T-cell (primary cell): Measurements from ENCODE around the gene IMPA2. TPM values are rescaled to one million over a fixed set of nuclear protein-coding genes. Genes with fewer than 3 reads are reported as not detected.

ENCODE experiments used
- ATAC-seq, 4 experiments: fragments of 200-7000 bp in 3 of 4; fragments of 150-1000 bp in 1 of 4; cut with Tn5 transposase; replicated peaks in 1 of 4; 1 replicate in 3 of 4; 2 replicates in 1 of 4; pipeline ENCODE4 v1.10.0; 2021; ENCODE audit warnings: moderate library complexity in 3 of 4, mild to moderate bottlenecking in 2 of 4, moderate number of reproducible peaks in 1 of 4
- CTCF ChIA-PET, 2 donors: fragments of 300-600 bp; sonication (Branson Sonifier 250); formaldehyde crosslinking; loops; one replicate each; lab custom pipeline; 2022; ENCODE audit warnings: antibody characterized with exemption in 2 of 2; lab: Charles Lee
- POLR2A ChIA-PET, 2 donors: fragments of 300-600 bp; sonication (Branson Sonifier 250); formaldehyde crosslinking; loops; one replicate each; lab custom pipeline; 2022; ENCODE audit warnings: antibody characterized with exemption in 2 of 2; lab: Charles Lee
- DNase-seq, 35 experiments: peaks; one replicate each; pipeline versions ENCODE4 v3.0.0 to v3.0.0-alpha.2; 2013 to 2023
- H3K27ac ChIP-seq: one replicate; pipeline ENCODE4 v1.5.1; 2013; ENCODE audit warnings: low read length
- H3K27me3 ChIP-seq, 2 experiments: replicated peaks in 1 of 2; 1 replicate in 1 of 2; 2 replicates in 1 of 2; pipeline versions ENCODE4 v1.6.1 to v1.7.0; 2013; ENCODE audit warnings: low read length in 1 of 2, mixed read lengths in 1 of 2; ENCODE audit not compliant: control insufficient read depth in 2 of 2, insufficient read depth in 2 of 2; ENCODE audit errors: extremely low read depth in 1 of 2
- H3K36me3 ChIP-seq, 2 donors: 1 replicate in 1 of 2; 2 replicates in 1 of 2; pipeline versions ENCODE4 v1.6.1 to v1.7.0; 2013; ENCODE audit warnings: low read length in 1 of 2; ENCODE audit not compliant: control insufficient read depth in 2 of 2, insufficient read depth in 1 of 2; ENCODE audit errors: extremely low read depth in 1 of 2
- H3K4me1 ChIP-seq, 2 experiments: 1 replicate in 1 of 2; 2 replicates in 1 of 2; pipeline versions ENCODE4 v1.6.1 to v1.7.0; 2013; ENCODE audit warnings: low read length in 2 of 2, mixed read lengths in 1 of 2; ENCODE audit not compliant: insufficient read depth in 2 of 2, control insufficient read depth in 1 of 2; ENCODE audit errors: extremely low read depth in 1 of 2
- H3K4me3 ChIP-seq, 2 donors: 1 replicate in 1 of 2; 2 replicates in 1 of 2; pipeline versions ENCODE4 v1.5.1 to v1.7.0; 2013; ENCODE audit warnings: mild to moderate bottlenecking in 2 of 2, low read length in 1 of 2, moderate library complexity in 1 of 2; ENCODE audit not compliant: control insufficient read depth in 1 of 2; ENCODE audit errors: extremely low read depth in 1 of 2
- H3K9me3 ChIP-seq: 2 replicates; pipeline ENCODE4 v1.7.0; 2013
- H3K27ac Mint-ChIP-seq, 2 donors: one replicate each; pipeline ENCODE4 v1.8.0; 2020 to 2021; ENCODE audit warnings: mild to moderate bottlenecking in 2 of 2, mixed read lengths in 2 of 2
- H3K27me3 Mint-ChIP-seq, 2 donors: one replicate each; pipeline ENCODE4 v1.8.0; 2021 to 2022; ENCODE audit warnings: mixed read lengths in 2 of 2
- H3K36me3 Mint-ChIP-seq: one replicate; pipeline ENCODE4 v1.8.0; 2021; ENCODE audit warnings: mixed read lengths
- H3K4me1 Mint-ChIP-seq, 3 donors: one replicate each; pipeline ENCODE4 v1.8.0; 2020 to 2022; ENCODE audit warnings: mixed read lengths in 3 of 3, mild to moderate bottlenecking in 1 of 3
- H3K4me3 Mint-ChIP-seq, 3 donors: one replicate each; pipeline ENCODE4 v1.8.0; 2020 to 2022; ENCODE audit warnings: mild to moderate bottlenecking in 3 of 3, mixed read lengths in 3 of 3, moderate library complexity in 3 of 3
- H3K9me3 Mint-ChIP-seq, 3 donors: one replicate each; pipeline ENCODE4 v1.8.0; 2020 to 2022; ENCODE audit warnings: mixed read lengths in 3 of 3
- WGBS: methylation state at CpG from one replicate; pipeline ENCODE4 v1.1.5; 2013; ENCODE audit warnings: missing lambda C conversion rate; ENCODE audit not compliant: insufficient coverage; 5-methylcytosine and 5-hydroxymethylcytosine counted together
- total RNA-seq, 35 experiments: library from RNA in 6 of 35; stranded (reverse) in 6 of 35; fragments of 120-200 nt in 1 of 35; gene quantifications; one replicate each; pipeline versions ENCODE4 v1.2.1 to v1.2.4 and lab custom pipeline; 2013 to 2026

The IMPA2 gene
- total RNA-seq, 5 donors from 2014 or later (not counting 1 experiment from before 2014, with no cell fraction given) = 3.1 to 12.2 (median 5.0) TPM

DNA sequence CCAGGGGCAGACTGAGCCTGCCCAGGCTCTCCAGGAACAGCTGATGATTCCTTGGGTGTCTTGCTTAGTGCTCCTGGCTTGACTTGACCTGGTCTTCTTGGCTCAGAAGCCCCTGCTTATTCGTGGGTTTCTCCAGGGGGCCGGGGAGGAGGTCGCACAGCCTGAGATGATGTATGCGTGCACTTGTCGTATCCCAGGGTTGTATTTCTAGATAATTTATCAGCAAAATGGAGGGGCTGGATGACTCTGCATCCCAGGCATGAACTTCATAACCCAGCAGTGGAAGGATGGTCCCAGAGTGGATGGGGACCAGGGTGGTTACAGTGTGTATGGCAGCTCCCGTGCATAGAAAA is 25.2 kb downstream of the IMPA2 start:
- no peak for ATAC-seq
- peaks cover 3% of the 10 kb centered on the region for H3K36me3 Mint-ChIP-seq
- H3K36me3 ChIP-seq = no peaks in the 10 kb centered on the region
- H3K27me3 Mint-ChIP-seq = no peaks in the 10 kb centered on the region
- no peak overlapping the region for H3K4me3 ChIP-seq
- 90% methylated on average over 6 of the region's 6 CpGs for WGBS
- H3K4me1 ChIP-seq = no peaks in the 10 kb centered on the region
- H3K27ac ChIP-seq = no peak overlapping the region
- no peak for DNase-seq
- no peaks in the 10 kb centered on the region for H3K9me3 Mint-ChIP-seq
- ChIA-PET CTCF (interaction anchor here in 1 of 2 donors (1.0 kb wide), 1 partner anchor 12 kb away, joined by 3 read pairs; no protein-coding TSS in a partner anchor), POLR2A (no interaction called here)
- H3K27ac Mint-ChIP-seq = no peak overlapping the region
- no peaks in the 10 kb centered on the region for H3K4me1 Mint-ChIP-seq
- no peak overlapping the region for H3K4me3 Mint-ChIP-seq
- H3K27me3 ChIP-seq = no peaks in the 10 kb centered on the region
- H3K9me3 ChIP-seq = no peaks in the 10 kb centered on the region

DNA sequence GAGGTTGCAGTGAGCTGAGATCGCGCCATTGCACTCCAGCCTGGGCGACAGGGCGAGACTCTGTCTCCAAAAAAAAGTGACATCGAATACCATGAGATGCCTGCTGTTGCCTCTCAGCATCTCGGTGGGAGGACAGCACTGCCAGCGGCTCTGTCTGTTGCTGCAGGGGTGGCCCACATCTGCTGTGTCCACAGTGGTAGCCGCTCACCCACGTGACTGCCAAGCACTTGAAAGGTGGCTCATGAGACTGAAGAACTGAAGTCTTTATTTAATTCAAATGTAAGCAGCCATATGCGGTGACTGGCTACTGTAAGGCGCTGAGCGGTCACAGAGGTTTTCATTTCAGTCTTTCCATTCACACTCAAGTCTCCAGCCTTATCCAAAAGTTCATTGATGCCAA is 25.8 kb downstream of the IMPA2 start:
- H3K27me3 Mint-ChIP-seq = no peaks in the 10 kb centered on the region
- H3K4me1 Mint-ChIP-seq = no peaks in the 10 kb centered on the region
- POLR2A ChIA-PET = no interaction called here
- whole genome bisulfite sequencing = 95% methylated on average over 8 of the region's 12 CpGs
- Histone ChIP-seq H3K27me3 (no peaks in the 10 kb centered on the region), H3K9me3 (no peaks in the 10 kb centered on the region), H3K27ac (no peak overlapping the region), H3K4me3 (no peak overlapping the region), H3K36me3 (no peaks in the 10 kb centered on the region), H3K4me1 (no peaks in the 10 kb centered on the region)
- H3K36me3 Mint-ChIP-seq = peaks cover 2% of the 10 kb centered on the region
- no peak overlapping the region for H3K27ac Mint-ChIP-seq
- H3K4me3 Mint-ChIP-seq = no peak overlapping the region
- ATAC-seq (no peak), DNase-seq (no peak)
- CTCF ChIA-PET = no interaction called here
- H3K9me3 Mint-ChIP-seq = no peaks in the 10 kb centered on the region

DNA sequence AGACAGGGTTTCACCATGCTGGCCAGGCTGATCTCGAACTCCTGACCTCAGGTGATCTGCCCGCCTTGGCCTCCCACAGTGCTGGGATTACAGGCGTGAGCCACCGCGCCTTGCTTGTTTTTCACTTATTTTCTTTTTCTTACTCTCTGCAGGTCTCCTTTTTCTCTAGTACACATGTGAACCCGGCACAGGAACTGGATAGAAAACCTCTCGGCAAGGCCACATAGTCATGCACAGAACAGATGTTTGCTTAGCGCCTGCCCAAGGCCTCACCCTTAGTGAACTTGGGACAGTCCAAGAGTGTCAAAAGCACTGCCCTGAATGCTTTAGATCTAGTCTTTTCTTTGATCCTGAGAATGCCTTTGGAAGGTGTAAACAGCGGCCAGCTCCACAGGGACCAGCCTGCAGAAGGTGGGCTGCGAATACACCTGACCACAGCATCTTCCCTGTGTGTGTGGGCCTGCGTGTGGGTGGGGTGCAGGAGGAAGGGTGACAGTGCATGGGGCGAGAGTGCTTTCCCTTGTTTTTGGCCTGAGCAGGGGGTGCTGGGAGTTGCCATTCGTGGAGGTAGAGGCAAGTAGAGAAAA is 27.0 kb downstream of the IMPA2 start:
- ChIA-PET CTCF (no interaction called here), POLR2A (no interaction called here)
- no peaks in the 10 kb centered on the region for H3K36me3 ChIP-seq
- no peak overlapping the region for H3K4me3 Mint-ChIP-seq
- H3K4me3 ChIP-seq = no peak overlapping the region
- H3K27me3 ChIP-seq = no peaks in the 10 kb centered on the region
- no peaks in the 10 kb centered on the region for H3K4me1 Mint-ChIP-seq
- no peak overlapping the region for H3K27ac ChIP-seq
- no peak for ATAC-seq
- H3K36me3 Mint-ChIP-seq = peaks cover 2% of the 10 kb centered on the region
- no peak for DNase-seq
- H3K4me1 ChIP-seq = no peaks in the 10 kb centered on the region
- H3K27ac Mint-ChIP-seq = no peak overlapping the region
- no peaks in the 10 kb centered on the region for H3K9me3 ChIP-seq
- no peaks in the 10 kb centered on the region for H3K9me3 Mint-ChIP-seq
- H3K27me3 Mint-ChIP-seq = no peaks in the 10 kb centered on the region
- 90% methylated on average over 10 of the region's 13 CpGs for WGBS

DNA sequence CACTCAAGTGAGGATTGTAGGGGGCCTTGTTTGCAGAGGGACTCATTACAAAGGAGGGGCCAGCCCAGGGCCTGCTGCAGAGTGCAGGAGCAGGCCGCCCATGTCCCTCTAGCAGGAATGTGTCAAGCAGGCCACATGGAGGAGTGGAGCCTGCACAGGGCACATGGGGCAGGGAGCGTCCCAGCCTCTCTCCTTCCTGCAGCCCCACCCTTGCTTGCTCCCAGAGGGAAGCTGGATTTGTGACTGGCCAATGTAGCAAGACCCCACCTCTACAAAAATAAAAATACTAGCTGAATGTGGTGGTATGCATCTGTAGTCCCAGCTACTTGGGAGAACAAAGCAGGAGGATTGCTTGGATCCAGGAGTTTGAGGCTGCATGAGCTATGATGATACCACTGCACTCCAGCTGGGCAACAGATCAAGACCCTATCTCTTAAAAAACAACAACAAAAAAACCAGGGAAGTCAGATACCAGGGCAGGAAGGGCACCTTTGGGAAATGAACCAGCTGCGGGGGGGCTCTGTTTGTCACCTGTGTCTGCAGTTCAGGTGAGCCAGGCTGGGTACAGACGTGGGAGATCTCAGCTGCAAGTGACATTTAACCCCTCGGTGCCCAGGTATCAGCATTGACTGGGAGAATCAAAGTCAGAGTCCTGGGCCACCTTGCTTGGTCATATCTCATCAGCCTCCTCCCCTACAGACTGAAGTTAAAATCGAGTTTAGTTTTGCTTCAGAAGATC is 27.7 kb downstream of the IMPA2 start:
- no peak for ATAC-seq
- H3K4me3 ChIP-seq = no peak overlapping the region
- POLR2A ChIA-PET = no interaction called here
- WGBS = 82% methylated on average over 5 of the region's 6 CpGs
- no peak for DNase-seq
- Mint-ChIP-seq H3K4me3 (no peak overlapping the region), H3K27me3 (no peaks in the 10 kb centered on the region), H3K9me3 (no peaks in the 10 kb centered on the region), H3K27ac (no peak overlapping the region), H3K4me1 (no peaks in the 10 kb centered on the region), H3K36me3 (peaks cover under 1% of the 10 kb centered on the region)
- H3K36me3 ChIP-seq = no peaks in the 10 kb centered on the region
- no peaks in the 10 kb centered on the region for H3K27me3 ChIP-seq
- CTCF ChIA-PET = no interaction called here
- no peaks in the 10 kb centered on the region for H3K4me1 ChIP-seq
- H3K9me3 ChIP-seq = no peaks in the 10 kb centered on the region
- H3K27ac ChIP-seq = no peak overlapping the region

DNA sequence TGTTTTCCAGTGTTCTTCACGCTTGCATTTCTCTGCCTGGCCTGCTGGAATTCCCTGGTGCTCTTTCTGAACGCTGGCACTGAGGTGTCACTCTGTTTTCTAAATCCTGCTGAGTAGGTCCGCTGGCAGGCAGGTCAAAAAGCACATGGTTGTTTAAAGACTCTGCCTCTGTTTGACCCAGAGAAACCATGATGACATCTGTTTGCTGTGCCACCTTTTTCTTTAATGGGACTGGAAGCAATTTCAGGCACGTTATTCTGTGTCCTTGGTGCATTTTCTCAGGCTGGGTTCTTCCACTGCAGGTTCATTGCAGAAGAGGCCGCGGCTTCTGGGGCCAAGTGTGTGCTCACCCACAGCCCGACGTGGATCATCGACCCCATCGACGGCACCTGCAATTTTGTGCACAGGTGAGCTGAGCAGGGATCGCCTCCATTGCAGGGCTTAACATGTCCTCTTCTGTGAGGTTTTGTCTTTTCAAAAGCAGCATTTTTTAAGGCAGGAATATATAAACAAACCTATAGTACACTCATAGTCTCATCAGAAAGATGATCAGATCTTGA is 28.4 kb downstream of the IMPA2 start:
- Mint-ChIP-seq H3K4me1 (no peaks in the 10 kb centered on the region), H3K36me3 (no peaks in the 10 kb centered on the region), H3K9me3 (no peaks in the 10 kb centered on the region), H3K27me3 (no peaks in the 10 kb centered on the region), H3K27ac (no peak overlapping the region), H3K4me3 (no peak overlapping the region)
- H3K4me1 ChIP-seq = no peaks in the 10 kb centered on the region
- DNase-seq = no peak
- no peak overlapping the region for H3K4me3 ChIP-seq
- no peak overlapping the region for H3K27ac ChIP-seq
- CTCF ChIA-PET = no interaction called here
- WGBS = 93% methylated on average over 11 of the region's 12 CpGs
- no peaks in the 10 kb centered on the region for H3K9me3 ChIP-seq
- H3K27me3 ChIP-seq = no peaks in the 10 kb centered on the region
- no peak for ATAC-seq
- H3K36me3 ChIP-seq = peaks cover 0 to 2% of the 10 kb centered on the region in 2 donors
- POLR2A ChIA-PET = no interaction called here

DNA sequence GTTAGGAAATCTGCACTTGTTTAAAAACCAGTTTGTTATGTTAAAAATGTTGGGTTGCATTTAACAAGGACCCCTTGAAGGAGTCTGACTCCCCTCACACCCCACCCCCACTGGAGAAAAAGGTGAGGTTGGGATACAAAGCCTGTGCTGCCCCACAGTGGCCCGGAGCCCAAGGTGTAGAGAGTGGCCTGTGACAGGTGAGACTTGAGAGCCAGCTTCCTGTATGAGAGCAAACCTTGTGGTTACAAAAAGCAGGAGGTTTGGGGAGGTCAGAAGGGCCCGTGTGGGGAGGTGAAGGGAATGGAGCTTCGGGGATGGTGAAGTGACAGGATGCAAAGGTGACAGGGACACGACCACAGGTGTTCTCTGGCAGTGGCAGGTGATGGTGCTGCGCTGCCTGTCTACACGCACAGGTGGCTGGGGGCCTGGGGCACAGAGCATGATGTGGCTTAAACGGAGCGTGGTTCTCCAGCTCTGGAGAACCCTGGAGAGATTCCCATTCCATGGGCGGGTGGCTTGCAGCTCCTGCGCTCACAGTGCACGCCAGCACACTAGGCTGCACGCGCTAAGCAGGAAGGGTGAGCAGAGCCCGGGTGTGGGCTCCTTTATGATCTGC is 29.0 kb downstream of the IMPA2 start:
- H3K27me3 Mint-ChIP-seq = no peaks in the 10 kb centered on the region
- H3K4me1 ChIP-seq = no peaks in the 10 kb centered on the region
- no peaks in the 10 kb centered on the region for H3K27me3 ChIP-seq
- H3K4me3 ChIP-seq = no peak overlapping the region
- WGBS = 76% methylated on average over 11 of the region's 14 CpGs
- H3K9me3 ChIP-seq = no peaks in the 10 kb centered on the region
- ATAC-seq (no peak), DNase-seq (no peak)
- ChIA-PET CTCF (interaction anchor here in 1 of 2 donors (0.5 kb wide), 1 partner anchor 10 kb away, joined by 4 read pairs; no protein-coding TSS in a partner anchor), POLR2A (no interaction called here)
- H3K36me3 ChIP-seq = peaks cover 0 to 2% of the 10 kb centered on the region in 2 donors
- H3K4me1 Mint-ChIP-seq = no peaks in the 10 kb centered on the region
- no peak overlapping the region for H3K4me3 Mint-ChIP-seq
- no peak overlapping the region for H3K27ac Mint-ChIP-seq
- no peaks in the 10 kb centered on the region for H3K36me3 Mint-ChIP-seq
- no peak overlapping the region for H3K27ac ChIP-seq
- H3K9me3 Mint-ChIP-seq = no peaks in the 10 kb centered on the region
